ENCODE data around the gene NFYC.
A peak's percentile ranks its signal among the peaks of the same experiment; 100 is the strongest.

The NFYC gene

DNA sequence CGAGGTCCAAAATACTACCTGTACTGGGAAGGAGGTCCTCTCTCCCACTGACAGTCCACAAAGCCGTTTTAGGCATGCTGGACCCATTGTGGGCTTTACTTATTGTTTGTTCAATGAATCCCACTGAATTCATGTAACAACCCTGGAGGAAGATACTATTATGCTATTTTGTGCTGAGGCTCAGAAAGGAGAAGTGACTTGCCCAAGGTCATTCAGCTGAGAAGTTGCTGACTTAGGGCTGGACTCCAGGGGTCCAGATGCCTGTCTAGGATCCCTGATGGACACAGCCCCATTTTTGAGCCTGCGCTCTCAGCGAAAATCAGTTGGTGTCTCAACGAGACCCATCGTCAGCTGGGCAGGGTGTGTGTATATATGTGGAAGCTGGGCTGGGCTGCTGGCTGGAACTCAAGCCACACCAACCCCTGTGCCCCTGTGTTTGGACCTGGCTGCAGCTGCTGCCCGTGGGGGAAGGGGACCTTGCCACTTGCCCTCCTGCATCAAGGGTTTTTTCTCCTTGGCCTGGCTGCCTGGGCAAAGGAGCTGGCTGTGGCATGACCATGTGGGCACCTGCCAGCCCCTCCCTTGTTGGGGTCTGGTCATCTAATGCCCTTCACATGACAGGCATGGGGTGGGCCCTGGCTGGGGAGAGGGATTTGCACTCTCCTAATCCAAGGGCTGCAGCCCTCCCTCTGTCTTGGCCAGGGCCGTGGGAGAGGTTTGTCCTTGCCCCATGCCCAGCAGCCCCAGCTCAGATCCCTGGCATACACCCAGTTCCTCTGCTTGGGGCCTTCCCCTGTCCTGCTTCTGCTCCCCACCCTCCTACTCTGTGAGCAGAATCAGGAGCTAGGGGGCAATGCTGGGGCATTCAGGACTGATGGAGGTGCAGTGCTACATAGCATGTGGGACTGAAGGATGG lies 107.1 kb downstream of the NFYC start:
- DNase-seq = no peak

DNA sequence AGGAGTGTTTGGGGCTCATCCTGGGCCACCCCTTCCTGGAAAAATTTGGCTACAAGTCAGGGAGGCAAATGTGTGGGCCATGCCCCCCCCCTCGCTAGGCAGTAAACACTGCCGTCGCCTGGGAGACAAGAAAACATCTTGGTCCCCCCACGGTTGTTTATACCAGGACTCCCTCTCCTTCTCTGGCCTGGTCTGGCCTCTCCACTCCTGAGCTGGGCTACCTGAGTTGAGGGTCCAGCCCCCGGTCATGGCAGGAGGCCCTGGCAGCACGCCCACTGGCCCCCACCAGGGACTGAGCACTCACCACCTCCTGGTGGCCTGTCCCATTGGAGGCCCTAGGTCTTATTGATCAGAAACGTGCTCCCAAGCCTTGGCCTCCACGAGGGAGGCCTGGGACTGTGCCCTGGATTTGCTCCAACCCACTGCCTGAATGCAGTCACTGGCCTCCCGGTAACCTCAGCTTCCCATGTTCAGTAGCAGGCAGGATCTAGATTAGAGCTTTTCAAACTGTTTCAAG lies 107.9 kb downstream of the NFYC start:
- no peak for DNase-seq

DNA sequence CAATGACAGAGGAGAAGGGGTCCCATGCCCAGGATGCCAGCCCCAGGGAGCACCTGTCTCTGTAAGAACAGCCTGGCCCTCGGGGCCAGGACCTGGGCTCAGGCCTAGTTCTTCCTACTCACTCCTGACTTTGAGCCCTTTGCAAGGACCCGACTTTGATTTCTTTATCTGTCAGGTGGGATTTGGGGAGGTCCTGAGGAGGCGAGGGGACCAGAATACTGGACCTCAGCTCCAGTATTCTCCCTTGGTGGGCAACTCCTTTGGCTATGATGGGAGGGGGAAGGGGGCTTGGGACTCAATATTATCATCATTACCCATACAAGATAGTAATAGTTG lies 110.2 kb downstream of the NFYC start:
- no peak for DNase-seq

DNA sequence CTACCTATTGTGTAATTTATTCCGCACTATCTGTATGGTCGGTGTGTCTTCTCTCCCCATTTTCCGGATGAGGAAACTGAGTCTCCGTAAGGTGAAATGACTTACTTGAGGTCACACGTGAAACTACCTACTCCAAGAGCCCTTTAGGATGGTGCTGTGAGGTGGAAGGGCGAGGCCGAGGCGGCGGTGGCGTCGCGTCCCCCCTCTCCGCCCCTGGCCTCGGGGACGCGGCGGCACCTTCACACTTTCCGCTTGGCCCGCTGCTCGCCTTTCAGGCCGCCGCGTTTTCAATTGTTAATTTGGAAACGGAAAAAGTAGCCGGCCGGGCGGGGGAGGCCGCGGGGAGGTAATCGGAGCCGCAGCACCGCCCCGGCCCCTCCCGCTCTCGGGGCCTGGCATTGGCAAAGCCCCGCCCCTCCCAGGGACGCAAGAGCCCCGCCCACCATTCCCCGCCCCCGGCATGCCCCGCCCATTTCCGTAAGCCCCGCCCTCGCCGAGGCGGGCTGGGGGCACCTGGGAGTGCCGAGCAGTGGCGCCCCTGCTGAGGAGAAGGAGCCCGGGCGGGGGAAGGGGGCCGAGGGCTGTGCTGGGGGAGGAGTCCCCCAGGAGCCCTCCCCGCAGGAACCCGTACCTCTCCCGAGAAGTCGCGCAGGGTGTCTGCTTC lies 110.7 kb downstream of the NFYC start:
- DNase-seq = peak; percentile 83

DNA sequence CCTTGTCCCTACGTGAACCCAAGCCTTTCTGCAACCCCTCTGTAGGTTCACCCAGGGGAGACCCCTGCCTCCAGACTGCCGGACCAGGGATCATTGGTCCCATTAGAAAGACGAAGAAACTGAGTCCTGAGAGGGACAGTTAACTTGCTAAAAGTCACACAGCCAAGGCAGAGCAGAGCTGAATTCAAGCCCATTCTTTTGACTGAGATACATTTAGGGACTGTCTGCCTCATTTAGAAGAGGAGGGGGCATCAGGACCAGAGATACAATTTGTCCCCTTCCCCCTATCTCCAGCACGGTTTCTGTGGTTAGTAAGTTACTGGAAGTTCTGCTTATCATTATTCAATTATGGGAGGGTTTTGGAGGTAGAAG lies 111.2 kb downstream of the NFYC start:
- no peak for DNase-seq

DNA sequence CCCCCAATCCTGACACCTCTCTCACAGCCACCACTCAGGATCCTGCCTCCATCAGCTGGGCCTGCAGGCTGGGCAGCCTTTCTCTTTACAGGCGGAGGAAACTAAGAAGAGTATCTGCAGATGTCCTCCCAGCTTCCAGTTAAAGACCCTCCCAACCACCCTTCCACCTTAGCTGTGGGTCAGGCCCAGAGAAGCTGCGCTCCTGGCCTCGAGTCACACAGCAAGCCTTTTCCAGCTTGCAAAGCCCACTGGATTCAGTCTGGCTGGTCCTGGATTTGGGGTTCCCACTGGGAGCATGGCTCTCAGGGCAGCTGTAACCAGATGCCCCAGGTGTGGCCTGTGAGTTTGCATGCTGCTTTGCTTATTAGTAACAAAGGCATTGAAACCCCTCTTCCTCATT lies 111.9 kb downstream of the NFYC start:
- DNase-seq = no peak

DNA sequence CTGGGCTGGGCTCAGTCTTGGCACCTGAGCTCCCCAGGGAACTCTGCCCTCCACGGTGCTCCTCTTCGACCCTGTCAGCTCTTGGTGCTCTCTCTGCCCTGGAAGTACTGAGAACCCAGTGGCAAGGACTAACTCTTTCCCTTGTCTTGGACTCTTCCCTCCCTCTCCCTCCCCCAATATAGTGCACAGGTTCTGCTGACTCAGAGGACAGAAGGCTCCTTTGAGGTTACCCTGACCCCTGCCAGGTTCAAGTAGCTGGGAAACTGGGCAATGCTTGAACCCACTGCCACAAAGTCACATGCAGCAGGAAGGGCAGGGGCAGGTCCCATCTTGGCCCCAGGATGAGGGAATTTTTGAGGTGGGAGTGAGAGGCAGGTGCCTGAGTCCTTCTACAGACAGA lies 112.4 kb downstream of the NFYC start:
- DNase-seq = no peak

DNA sequence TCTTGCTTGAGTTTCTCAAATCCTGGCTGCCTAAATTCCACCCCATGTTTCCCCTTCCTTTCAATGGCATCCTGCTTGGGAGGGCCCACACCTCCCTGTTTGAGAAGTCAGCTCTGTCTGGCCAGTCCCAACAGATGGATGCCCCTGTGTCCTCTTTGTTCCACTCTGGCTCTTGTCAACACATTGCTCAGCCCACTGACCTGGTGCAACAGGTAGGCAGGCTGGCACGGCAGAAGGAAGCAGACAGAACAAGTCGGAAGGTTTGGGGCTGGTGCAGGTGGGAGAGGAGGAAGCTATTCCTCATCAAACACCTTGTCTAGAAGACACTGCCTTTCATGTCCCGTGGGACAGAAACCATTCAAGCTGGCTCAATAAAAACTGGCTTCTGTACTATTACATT lies 114.7 kb downstream of the NFYC start:
- DNase-seq = no peak

DNA sequence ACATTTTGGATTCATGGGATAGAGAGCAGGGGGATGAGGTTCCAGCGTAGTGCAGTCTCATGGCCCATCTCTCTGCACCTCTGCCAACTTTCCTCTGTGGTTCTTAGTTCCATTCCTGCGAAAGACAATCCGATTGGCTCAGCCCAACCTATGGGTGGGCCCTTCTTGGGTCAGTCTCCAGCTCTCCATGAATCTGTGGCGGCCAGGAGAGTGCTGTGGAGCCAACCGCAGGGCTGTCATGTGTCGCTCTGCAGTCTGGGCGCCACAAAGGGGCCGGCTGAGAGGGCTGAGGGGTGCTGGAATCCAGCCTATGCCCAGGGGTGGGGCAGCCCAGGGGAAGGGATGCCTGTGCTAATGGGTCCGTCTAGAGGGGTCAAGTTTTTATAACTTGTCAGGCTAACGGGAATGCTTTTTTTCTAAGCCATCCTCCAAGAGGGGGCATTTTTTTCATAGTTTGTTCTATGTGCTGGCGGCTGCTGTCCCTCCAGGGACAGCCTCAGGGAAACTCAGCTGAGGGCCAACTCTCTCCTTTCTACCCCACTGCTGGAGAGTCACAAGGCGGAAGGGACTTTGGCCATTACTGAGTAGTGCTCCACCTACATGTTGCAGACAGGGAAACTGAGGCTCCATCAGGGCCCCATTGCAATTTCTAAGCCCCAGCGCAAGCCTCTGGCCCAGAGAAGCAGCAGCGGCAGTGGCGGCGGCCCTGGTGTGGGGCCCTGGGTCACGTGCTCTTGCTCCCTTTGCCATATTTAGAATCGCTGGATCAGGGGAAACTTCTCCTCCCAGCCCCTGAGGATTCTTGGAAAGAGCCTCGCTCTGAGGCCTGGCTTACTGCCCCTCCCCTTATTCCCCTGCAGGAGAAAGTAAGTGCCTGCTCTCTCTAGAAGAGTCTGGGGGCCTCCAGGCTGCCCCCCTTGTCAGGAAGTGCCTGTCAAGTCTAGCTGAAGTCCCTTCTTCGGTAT lies 115.5 kb downstream of the NFYC start:
- DNase-seq = no peak

DNA sequence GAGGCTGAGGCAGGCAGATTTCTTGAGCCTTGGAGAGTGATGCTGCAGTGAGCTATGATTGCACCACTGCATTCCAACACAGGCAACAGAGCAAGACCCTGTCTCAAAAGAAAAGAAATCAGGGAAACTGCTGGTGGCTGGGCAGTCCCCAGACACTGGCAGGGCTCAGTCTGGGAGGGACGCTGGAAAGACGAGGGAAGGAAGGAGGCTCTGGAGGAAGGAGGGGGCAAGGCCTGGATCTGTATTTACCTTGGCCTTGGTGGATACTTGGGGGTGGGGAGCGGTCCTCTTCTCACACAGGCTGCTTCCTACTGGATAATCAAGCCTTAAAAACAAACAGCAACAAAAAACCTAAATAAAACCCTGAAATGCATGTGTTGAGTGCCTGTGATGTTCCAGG lies 116.5 kb downstream of the NFYC start:
- no peak for DNase-seq

DNA sequence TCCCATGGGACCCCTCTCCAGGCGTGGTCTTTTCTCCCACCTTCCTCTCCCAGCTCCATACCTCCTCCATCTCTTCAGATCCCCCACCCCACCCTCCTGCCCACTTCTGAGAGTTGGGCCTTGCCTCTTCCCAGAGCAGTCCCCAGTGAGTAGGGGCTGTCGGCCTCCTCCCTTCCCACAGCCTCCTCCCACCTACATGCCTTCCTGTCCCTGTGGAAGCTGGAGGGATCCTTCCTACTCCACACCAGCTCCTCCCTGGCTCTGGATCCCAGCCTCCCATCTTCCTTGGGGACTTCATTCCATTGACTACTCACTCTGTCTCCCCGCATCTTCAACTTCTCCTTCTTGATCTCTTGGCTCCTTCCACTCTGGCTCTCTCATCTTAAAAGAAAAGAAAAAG lies 116.9 kb downstream of the NFYC start:
- DNase-seq = no peak

DNA sequence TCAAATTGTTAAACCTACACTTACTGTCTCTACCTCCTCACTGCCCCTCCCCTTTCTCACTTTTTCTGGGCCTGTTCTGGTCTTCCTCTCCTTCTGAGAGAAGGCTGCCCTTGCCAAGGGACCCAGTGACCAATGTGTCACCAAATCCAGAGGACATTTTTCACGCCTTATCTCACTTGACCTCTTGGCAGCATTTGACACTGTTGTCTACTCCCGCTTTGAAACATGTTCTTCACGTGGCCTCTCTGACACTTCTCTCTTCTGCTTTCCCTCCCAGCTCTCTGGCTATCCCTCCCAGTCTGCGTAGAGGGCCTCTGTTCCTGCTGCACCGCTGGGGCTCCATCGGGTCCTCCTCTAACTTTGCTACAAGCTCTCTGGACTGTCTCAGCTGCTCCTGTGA lies 117.4 kb downstream of the NFYC start:
- no peak for DNase-seq

DNA sequence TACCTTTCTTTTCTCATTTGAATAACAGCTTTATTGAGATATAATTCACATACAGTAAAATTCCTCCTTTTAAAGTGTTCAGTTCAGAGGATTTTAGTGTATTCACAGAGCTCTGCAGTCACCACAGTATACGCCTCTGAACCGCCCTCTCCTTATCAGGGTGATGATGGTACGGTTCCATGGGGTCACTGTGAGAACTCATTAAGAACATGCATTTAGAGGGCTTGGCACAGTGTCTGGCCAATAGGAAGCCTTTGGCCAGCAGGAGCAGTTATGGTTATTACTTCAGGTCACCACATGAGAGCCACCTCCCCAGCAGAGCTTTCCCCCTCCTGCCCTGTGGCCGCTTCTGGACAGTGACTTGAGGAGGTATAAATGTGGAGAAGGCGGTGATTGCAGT lies 119.4 kb downstream of the NFYC start:
- DNase-seq = no peak

DNA sequence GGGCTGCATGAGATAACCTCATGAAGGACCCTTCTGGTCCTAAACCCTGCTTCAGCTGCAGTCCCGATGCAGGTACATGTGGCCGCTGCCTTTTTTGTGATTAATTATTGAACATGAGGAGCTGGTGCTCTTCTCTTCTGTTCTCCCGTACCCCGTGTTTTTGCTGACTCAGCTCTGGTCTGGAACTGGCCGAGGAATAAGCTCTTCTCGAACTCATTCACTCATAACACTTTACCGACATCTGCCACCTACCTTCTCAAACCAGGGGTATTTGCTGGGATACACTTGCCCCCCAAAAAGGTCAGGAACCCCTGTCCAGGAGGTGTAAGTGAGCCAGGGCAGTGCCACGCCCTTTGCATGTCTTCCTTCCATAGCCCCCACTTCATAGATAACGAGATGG lies 123.9 kb downstream of the NFYC start:
- DNase-seq = no peak

DNA sequence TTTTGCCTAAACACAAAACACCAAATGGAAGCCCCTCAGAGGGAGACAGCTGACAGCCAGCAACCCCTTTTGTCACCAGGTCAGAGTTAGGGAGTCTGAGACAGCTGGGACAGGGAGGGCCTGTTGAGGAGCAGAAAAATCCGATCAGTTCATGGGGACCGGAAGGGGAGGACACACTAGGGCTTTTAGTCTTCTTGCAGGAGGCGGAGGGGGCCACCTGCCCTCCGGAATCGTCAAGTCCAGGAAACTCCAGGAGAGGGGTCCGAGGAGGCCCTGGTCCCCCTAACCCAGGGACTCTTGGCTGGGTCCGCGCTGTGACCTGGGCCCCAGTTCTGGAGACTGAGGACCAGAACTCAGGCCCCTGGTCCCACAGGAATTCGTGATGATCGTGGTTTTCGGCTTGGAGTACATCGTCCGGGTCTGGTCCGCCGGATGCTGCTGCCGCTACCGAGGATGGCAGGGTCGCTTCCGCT lies 126.3 kb downstream of the NFYC start:
- DNase-seq = no peak

DNA sequence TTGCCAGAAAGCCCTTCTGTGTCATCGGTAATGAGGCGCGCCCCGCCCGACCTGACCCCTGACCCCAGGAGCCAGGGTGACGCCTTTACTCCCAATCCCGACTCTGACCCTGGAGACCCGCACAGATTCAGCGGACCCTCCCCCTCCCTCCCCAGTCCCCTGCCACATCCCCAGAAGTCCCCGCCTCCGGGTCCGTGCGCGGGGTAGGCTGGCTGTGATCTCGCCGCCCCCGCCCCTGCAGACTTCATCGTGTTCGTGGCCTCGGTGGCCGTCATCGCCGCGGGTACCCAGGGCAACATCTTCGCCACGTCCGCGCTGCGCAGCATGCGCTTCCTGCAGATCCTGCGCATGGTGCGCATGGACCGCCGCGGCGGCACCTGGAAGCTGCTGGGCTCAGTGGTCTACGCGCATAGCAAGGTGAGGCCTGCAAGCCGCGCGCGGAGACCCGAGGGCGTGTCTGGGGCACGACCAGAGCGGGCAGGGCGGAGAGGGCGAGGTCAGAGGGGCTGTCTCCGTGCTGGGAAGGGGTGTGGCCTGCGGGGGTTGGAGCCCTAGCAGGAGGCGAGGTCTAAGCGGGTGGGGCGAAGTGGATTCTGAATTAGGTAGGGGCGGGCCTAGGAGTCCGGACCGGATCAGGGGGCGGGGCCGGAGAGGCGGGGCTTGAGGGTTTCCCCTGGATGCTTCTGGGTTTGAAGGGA lies 126.9 kb downstream of the NFYC start:
- peak; percentile 85 for DNase-seq

DNA sequence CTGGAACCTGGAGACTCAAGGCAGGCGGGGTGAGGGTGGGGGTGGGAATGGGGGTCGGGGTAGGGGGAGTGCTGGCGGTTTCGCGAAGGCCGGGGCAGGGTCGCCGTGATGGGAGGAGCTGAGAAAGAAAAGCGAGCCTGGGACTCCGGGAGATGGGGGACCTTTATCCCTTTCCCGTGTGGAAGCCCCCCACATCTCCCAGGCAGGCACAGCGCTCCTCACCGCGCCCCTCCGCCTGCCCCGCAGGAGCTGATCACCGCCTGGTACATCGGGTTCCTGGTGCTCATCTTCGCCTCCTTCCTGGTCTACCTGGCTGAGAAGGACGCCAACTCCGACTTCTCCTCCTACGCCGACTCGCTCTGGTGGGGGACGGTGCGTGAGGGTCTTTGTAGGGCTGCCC lies 127.6 kb downstream of the NFYC start:
- no peak for DNase-seq

DNA sequence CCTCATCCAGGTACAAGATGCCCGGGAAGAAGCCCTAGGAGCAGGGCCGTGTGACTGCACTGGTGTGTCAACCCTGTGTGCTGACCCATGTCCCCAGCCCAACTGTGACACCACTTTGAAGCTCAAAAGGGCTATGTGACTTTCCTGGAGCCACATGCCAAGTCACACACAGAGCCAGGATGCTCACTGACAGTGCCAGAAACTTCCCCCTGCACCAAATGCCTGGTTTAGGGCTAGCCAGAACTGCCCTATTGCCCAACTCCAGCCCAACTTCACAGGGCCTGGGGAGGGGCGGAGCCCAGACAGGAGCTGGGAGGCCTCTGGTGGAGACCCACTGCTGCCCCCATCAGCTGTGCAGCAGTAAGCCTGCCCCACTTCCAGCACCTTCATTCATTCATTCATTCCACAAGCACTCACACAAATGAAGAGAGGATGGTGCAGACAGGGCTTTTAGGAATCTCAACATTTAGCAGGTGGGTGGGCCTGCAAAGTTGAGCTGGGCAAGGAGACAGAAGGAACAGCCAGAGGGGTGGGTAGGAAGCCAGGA lies 128.8 kb downstream of the NFYC start:
- no peak for DNase-seq
